GM18520 (cell line): ENCODE measurements around the gene MARCHF9.
A peak's percentile ranks its signal among the peaks of the same experiment; 100 is the strongest.
"Not testable (repeated sequence)": the region's sequence is repeated elsewhere in the genome, so short reads cannot be mapped to it uniquely, and the experiment has no call there.

Source experiments
- ATAC-seq: cut with Tn5 transposase; IDR thresholded peaks from one replicate; pipeline ENCODE4 v1.9.1; 2021; ENCODE audit not compliant: unreplicated experiment

Gene MARCHF9, protein sequence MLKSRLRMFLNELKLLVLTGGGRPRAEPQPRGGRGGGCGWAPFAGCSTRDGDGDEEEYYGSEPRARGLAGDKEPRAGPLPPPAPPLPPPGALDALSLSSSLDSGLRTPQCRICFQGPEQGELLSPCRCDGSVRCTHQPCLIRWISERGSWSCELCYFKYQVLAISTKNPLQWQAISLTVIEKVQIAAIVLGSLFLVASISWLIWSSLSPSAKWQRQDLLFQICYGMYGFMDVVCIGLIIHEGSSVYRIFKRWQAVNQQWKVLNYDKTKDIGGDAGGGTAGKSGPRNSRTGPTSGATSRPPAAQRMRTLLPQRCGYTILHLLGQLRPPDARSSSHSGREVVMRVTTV

DNA sequence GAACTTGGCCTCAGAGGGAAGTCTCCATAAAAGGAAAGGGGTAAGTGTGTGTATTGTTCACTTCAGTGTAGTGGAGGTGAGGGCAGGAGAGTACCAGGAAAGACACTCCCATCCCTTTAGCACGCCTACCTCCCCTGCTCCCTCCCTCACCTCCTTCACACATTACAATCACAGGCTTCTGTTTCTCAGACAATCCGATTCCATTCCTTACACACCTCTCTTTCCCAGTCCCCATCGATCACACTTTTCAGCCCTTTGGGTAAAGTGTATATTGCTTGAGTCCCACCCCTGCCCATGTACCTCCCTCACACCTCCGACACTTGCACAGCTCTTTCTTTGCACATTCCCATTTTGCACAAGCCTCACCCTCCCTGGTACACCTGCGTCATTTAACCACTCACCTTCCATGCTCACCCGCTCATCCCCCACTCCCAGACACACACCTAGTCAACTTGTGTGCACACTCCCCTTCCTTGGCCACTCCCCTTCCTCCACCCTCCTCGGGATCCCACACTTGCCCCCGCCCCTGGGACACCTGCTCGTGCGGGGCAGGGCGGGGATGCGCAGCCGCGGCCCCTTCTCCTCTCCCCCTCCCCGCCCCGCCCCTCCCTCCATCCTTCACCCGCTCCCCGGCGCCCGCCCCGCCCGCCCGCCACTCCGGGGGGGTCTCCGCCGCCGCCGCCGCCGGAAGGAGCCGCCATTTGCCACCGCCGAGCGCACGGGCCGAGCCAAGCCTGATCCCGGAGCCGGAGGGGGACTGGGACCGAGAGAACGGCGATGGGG lies at the start of gene MARCHF9:
Gene MARCHF9 (plus strand): TSS at position 693 of the 783 bp plus-strand sequence. CDS start 426 bp downstream, outside the sequence.
- ATAC-seq: peak; percentile 27

DNA sequence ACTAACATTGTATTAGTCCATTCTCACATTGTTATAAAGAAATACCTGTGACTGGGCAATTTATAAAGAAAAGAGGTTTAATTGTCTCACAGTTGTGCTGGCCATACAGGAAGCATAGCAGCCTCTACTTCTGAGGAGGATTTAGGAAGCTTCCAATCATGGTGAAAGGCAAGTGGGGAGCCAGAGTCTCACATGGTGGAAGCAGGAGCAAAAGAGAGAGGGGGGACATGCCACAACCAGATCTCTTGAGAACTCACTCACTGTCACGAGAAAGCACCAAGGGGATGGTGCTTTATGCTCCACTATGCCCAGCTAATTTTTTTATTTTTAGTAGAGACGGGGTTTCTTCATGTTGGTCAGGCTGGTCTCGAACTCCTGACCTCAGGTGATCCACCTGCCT lies 47.7 kb upstream of the MARCHF9 start:
- no peak for ATAC-seq

DNA sequence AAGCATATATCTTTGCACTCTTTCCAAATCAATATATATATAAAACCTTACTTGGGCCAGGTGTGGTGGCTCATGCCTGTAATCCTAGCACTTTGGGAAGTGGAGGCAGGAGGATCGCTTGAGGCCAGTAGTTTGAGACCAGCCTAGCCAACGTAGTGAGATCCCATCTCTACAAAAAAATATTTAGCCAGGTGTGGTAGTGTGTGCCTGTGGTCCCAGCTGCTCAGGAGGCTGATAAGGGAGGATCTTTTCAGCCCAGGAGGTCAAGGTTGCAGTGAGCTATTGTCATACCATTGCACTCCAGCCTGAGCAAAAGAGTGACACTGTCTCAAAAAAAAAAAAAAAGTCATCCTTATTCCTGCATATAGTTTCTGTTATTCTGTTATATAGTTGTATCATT lies 46.6 kb upstream of the MARCHF9 start:
- ATAC-seq: no peak

DNA sequence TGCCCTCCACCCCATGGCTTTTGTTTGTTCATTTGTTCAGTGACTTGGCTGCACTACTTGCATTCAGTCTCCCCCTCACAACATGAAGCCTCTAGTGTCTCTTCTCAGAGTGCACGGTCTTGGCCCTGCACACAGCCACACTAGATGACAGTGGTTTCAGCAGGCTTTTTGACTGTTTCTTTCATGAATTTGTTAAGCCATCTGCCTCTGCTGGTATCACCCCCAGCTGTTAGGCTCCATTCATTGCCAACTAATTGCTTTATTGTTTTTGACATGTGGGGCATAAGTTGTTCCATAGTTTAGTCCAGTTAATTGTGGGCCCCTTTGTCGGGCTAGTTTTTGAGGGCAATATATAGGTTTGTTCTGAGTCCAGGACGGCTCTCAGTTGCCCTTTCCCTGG lies 42.2 kb upstream of the MARCHF9 start:
- no peak for ATAC-seq

DNA sequence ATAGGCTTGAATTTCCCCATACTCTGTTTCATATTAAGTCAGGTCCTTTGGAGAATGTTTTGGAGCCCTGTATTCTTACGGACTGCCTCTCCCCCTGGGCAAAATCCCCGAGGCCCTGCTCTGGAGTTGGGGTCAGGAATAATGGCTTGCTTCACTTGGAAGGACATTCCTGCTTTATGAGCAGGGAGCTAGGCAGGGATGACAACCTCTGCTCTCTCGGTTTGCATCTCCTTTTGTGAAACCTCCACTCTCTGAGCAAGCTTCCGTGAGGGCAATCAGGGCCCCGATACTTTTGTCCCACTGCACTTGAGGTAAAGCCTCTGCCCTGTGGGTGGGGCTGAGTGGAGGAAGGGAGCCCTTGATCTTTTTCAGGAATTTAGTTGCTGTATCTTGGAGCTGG lies 41.7 kb upstream of the MARCHF9 start:
- no peak for ATAC-seq

DNA sequence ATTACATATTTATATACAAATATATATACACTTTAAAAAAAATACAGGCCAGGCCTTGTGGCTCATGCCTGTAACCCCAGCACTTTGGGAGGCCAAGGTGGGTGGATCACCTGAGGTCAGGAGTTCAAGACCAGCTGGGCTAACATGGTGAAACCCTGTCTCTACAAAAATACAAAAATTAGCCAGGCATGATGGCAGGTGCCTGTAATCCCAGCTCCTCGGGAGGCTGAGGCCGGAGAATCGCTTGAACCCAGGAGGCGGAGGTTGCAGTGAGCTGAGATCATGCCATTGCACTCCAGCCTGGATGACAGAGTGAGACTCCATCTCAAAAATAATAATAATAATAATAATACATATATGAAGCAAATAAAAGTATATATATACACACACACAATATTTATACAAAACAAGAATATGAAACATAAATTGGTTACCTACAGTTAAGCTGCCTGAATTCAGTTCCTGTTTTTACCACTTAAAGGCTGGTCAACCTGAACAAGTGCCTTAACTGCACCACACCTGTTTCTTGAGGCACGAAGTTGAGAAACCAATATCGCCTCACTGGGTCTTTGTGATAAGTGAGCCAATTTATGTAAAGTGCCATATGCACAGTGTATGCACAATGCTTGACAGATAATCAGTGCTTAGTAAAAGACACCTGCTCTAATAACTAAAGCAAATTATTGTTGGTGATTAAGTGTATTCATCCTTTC lies 39.7 kb upstream of the MARCHF9 start:
- ATAC-seq: not testable (repeated sequence)

DNA sequence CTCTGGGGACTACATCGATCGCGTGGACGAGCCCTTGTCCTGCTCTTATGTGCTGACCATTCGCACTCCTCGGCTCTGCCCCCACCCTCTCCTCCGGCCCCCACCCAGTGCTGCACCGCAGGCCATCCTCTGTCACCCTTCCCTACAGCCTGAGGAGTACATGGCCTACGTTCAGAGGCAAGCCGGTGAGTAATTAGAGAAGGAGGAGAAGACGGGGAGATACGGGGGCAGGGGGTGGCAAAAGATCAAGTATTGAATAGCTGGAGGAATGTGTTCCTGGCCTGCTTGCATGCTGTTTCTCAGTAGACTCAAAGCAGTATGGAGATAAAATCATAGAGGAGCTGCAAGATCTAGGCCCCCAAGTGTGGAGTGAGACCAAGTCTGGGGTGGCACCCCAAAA lies 39.1 kb upstream of the MARCHF9 start:
- no peak for ATAC-seq

DNA sequence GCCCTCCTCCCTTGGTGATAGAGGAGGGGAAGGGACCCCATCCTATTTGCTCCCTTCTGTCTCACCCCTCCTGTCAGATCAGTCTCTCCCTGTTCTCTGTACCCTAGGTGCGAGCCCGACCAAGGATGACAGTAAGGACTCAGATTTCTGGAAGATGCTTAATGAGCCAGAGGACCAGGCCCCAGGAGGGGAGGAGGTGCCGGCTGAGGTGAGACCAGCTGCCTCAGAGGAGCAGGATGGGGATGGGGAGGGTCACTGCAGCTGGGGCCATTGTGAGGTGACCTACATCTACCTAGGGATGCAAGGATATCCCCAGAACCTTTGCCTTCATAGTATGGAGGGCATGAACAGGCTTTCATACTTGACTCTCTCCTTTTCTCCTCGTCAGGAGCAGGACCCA lies 38.6 kb upstream of the MARCHF9 start:
- no peak for ATAC-seq

DNA sequence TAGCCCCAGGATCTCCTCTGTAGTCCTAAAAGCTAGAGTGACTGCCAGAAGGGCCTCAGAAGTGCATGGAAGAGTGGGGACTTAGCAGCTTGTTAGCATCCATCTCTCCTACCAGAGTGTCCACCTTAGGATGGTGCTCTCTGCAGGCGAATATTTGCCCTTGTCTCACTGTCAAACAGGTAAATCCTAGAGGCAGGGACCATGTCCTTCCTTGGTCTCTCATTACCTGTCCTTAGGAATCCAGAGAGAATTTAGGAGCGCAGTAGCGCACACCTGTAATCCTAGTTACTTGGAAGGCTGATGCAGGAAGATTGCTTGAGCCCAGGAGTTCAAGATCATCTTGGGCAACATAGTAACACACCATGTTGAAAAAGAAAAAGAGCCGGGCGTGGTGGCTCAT lies 37.8 kb upstream of the MARCHF9 start:
- no peak for ATAC-seq

DNA sequence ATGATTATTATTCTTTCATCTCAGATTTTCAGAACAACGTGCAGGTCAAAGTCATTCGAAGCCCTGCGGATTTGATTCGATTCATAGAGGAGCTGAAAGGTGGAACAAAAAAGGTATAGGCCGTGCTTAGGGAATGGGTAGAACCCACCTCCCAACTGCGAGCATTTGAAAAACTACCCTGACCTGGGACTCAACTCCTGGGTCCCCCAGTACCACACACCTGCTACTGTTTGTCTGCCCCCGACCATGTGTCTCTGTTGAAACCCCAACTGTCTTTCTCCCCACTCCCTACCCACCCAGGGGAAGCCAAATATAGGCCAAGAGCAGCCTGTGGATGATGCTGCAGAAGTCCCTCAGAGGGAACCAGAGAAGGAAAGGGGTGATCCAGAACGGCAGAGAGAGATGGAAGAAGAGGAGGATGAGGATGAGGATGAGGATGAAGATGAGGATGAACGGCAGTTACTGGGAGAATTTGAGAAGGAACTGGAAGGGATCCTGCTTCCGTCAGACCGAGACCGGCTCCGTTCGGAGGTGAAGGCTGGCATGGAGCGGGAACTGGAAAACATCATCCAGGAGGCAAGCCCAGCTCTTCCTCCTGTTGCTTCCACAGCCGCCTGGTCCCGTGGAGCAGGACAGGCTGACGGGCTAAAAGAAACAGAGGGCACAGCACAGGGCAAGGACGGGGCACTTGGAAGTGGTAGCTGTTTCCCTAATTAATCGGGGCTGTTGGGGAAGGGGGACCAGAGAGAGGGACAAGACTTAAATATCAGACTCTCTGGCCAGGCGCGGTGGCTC lies 36.9 kb upstream of the MARCHF9 start:
- no peak for ATAC-seq

DNA sequence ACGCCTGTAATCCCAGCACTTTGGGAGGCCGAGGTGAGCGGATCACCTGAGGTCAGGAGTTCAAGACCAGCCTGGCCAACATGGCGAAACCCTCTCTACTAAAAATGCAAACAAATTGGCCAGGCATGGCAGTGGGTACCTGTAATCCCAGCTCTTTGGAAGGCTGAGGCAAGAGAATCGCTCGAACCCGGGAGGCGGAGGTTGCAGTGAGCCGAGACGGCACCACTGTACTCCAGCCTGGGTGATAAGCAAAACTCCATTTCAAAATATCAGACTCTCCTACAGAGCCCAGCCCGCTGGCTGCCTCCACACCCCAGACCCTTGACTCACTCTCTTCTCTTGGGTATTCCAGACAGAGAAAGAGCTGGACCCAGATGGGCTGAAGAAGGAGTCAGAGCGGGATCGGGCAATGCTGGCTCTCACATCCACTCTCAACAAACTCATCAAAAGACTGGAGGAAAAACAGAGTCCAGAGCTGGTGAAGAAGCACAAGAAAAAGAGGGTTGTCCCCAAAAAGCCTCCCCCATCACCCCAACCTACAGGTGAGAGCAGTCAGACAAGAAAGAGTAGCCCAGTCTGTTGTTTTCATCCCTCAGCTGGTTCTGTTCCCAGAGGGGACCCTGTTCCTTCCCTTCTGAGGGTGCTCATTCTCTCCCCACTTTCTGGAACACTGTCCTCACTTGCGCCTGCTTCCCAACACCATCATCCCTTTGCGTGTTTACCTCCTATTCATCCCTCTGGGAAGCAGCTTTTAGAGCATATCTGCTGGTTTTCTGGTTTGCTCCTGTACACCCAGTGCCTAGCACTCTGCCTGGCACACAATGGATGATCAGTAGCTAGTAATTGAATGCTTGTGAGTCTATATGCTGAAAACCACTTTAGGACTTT lies 36.0 kb upstream of the MARCHF9 start:
- no peak for ATAC-seq

DNA sequence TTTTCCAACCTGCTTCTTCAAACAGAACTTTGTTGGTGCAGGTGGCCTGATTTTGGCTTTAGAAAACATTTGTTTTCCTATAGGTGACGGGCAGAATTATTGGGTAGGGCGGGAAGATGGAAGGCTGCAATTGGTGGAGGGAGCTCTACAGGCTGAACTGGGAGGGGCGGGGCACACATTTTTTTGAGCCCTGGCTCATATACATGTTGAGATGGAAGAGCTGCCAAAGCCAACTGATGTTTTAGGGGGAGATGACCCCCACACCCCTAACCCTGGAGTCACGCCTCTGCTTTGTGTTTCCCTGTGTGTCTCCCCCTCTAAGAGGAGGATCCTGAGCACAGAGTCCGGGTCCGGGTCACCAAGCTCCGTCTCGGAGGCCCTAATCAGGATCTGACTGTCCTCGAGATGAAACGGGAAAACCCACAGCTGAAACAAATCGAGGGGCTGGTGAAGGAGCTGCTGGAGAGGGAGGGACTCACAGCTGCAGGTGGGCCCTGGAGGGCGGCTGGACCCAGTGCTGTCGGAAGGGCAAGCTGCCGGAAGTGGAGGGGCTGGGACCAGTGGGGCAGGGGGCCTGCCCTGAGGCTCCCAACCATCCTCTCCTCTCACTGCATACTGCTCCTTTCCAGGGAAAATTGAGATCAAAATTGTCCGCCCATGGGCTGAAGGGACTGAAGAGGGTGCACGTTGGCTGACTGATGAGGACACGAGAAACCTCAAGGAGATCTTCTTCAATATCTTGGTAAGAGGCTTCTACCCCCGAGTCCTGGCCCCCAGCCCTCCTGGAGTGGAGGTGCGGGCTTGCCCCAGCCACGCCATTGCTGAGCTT lies 34.9 kb upstream of the MARCHF9 start:
- no peak for ATAC-seq

DNA sequence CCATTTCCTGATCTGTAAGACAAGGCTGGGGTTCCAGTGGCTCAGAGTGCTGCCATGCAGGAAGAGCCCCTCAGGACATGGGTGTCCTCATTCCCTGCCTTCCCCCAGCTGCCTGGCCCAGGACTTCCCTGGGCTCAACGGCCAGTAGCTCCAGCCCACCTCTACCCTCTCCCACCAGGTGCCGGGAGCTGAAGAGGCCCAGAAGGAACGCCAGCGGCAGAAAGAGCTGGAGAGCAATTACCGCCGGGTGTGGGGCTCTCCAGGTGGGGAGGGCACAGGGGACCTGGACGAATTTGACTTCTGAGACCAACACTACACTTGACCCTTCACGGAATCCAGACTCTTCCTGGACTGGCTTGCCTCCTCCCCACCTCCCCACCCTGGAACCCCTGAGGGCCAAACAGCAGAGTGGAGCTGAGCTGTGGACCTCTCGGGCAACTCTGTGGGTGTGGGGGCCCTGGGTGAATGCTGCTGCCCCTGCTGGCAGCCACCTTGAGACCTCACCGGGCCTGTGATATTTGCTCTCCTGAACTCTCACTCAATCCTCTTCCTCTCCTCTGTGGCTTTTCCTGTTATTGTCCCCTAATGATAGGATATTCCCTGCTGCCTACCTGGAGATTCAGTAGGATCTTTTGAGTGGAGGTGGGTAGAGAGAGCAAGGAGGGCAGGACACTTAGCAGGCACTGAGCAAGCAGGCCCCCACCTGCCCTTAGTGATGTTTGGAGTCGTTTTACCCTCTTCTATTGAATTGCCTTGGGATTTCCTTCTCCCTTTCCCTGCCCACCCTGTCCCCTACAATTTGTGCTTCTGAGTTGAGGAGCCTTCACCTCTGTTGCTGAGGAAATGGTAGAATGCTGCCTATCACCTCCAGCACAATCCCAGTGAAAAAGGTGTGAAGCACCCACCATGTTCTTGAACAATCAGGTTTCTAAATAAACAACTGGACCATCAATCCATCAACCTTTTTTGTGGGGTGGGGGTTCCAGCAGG lies 34.0 kb upstream of the MARCHF9 start:
- ATAC-seq: no peak

DNA sequence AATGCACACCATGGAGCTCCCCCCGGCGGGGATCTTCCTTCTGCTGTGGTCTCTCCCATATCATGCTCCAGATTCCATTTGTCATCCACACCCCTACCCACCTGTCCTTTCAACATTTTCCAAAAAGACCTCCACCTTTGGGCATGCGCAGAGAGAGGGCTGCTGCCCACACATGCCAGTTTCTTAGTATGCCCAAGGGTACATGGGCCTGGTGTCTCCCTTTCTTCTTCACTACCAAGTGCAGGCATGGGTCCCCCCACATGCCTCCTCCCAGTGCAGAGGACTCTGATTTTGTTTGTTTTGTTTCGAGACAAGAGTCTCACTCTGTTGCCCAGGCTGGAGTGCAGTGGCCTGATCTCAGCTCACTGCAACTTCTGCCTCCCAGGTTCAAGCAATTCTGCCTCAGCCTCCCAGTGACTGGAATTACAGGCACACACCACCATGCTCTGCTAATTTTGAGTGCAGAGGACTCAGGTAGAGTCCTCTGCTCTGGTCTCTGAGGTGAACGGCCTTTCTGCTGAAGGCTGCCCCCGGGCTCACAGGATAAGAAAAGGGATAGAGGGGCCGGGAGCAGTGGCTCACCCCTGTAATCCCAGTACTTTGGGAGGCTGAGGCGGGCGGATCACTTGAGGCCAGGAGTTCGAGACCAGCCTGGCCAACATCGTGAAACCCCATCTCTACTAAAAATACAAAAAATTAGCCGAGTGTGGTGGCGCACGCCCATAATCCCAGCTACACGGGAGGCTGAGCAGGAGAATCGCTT lies 32.9 kb upstream of the MARCHF9 start:
- not testable (repeated sequence) for ATAC-seq

DNA sequence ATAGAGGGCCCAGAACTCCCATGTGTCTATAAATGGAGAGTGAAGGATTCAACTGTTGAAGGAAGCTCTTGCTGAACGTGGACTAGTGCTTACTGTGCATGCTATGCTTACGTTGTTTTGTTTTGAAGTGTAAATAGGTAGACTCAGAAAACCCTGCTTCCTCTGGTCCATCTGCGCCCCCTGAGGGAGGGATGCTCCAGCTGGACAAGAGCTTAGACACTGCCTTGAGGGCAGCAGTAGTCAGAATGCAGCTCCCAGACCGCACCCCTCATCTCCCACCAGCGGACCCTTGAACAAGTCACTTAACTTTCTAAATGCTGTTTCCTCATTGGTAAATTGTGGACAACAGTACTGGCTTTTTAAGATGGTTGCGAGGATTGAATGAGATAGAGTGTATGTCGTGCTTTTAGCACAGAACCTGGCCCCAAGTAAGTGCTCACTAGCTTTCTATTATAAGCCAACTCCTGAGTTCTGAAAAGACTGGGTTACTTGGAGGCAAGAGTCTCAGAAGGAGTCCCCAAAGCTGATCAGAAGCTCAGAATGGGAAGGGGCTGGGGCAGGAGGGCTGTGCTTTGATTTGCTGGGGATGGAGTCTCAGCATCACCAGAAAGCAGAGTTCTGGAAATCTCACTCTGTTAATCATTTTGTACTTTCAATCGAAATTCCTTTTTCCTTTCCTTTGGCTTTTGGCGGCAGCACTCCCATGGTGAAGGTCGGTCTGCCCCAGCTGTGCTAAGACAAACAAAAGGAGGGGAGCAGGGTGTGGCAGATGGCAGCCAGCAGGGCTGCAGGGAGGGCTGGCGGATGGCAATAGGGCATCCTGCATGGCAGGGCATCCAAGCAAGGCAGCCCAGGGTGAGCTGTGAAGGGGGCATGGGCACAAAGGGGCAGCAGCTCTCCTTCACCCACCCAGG lies 31.9 kb upstream of the MARCHF9 start:
- no peak for ATAC-seq

DNA sequence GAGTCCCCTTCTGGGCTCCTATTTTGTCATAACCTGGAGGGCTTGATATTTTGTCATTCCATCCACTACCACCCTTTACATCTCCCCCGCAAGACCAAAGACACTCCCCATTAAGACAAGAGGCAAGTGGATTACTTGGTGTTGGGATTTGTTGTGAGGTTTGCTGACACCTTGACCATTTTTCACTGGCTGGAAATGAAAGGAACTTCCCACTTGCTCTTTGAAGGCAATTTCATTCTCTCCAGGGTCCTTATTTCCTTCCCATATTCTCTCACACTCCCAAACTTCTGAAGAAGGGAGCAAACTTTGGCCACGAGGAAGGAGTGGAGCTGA lies 31.3 kb upstream of the MARCHF9 start:
- no peak for ATAC-seq
